AG10803 (cell line): ENCODE data around the gene NXPE3.

Source experiments
- DNase-seq: peaks from one replicate; pipeline ENCODE4 v3.0.0; 2010; ENCODE audit warnings: low read depth
- H3K4me3 ChIP-seq: 2 replicates; pipeline ENCODE4 v1.5.1; 2011; ENCODE audit warnings: mild to moderate bottlenecking, low read length, control low read depth
- TF ChIP-seq, protein P1 (sequence below): conservative IDR thresholded peaks from 2 replicates; pipeline ENCODE4 v1.5.1; 2011; ENCODE audit warnings: mild to moderate bottlenecking, low read length, control low read depth, inconsistent platforms

Gene NXPE3

GRCh38 chr3:101833446-101833974, 54.5 kb downstream of the NXPE3 start:
- TF ChIP-seq, protein P1, sequence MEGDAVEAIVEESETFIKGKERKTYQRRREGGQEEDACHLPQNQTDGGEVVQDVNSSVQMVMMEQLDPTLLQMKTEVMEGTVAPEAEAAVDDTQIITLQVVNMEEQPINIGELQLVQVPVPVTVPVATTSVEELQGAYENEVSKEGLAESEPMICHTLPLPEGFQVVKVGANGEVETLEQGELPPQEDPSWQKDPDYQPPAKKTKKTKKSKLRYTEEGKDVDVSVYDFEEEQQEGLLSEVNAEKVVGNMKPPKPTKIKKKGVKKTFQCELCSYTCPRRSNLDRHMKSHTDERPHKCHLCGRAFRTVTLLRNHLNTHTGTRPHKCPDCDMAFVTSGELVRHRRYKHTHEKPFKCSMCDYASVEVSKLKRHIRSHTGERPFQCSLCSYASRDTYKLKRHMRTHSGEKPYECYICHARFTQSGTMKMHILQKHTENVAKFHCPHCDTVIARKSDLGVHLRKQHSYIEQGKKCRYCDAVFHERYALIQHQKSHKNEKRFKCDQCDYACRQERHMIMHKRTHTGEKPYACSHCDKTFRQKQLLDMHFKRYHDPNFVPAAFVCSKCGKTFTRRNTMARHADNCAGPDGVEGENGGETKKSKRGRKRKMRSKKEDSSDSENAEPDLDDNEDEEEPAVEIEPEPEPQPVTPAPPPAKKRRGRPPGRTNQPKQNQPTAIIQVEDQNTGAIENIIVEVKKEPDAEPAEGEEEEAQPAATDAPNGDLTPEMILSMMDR = no peak
- no peak for DNase-seq
- H3K4me3 ChIP-seq = no peak overlapping the region

- no peak overlapping the region for H3K4me3 ChIP-seq
- TF ChIP-seq, protein P1 = no peak
- no peak for DNase-seq
These were observed 56.7 kb downstream of the NXPE3 start for GRCh38 chr3:101835676-101836075.

DNA sequence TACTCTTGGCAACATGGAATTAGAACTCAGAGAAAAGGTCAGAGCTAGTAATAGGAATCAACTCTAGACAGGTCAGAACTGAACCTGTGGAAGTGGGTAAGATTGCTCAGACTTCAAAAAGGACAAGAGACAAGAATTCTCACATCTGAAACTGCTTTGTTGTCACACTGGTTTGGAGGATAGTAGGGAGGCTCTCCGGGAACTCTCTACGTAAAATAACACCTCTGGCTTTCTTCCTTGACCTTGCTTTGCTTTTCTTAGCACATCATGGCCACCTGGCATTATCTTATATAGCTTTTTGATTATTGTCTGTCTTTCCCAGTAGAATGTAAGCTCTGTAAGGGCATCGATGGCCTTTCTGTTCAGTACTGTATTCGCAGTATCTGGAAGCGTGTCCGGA, 57.1 kb downstream of the NXPE3 start:
- H3K4me3 ChIP-seq = no peak overlapping the region
- TF ChIP-seq, protein P1 = no peak
- no peak for DNase-seq

DNA sequence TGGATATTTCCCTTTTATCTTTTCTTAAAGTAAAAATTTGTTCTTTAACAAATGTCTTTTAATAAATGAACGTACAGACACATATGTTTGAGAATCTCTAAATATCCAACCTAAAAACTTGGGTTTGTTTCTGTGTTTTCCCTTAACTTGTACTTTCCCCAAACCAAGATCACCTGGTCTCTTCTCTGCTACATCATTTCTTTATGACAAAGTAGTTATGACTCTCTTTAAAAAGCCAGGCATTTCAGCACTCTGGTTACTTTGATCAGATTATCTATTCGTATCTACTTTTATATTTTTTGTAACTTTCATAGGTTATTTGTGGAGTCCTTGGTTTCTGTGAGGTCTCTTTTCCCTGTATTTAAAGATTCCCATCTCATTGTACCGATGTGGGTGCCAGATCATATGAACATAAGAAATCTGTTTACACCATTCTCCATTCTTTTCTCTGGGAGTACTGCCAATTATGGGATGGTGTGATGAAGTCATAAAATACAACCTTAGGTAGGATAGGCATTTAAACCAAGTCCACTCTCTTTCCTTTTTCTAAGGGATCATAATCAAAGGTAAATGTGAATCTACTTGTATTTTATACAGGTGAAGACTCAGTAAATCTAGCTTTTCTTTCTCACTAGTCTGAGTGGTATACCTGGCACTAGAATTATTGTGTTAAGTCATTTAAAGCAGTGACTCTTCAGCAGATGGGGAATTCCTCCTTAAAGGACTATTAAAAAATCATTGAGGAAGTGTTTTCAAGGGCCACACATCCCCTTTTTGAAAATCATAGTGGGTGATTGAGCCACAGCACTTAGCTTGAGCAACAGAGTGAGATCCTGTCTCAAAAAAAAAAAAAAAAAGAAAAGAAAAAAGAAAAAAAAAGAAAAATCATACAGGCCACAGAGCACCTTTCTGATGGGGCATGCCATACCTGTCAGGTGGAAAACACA, 57.9 kb downstream of the NXPE3 start:
- TF ChIP-seq, protein P1 = no peak
- peak; percentile 61 for DNase-seq
- H3K4me3 ChIP-seq = no peak overlapping the region

DNA sequence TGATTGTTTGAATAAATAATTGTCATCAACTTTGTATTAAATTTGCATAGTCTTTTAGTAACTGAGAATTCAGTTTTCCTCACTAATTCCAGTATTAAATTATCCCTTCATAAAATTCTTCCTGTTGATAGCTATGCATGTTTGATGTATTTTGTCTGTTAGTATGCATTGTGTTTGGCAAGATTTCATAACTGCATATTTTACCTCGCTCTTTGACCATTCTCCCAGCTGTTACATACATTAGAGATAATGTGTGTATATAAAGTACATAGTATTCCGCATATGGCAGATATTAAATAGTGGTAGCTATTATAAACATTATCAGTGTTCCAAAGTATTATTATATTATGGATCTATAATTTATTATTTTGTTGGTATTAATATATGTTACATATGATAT, 59.7 kb downstream of the NXPE3 start:
- no peak for DNase-seq
- TF ChIP-seq, protein P1 = no peak

DNA sequence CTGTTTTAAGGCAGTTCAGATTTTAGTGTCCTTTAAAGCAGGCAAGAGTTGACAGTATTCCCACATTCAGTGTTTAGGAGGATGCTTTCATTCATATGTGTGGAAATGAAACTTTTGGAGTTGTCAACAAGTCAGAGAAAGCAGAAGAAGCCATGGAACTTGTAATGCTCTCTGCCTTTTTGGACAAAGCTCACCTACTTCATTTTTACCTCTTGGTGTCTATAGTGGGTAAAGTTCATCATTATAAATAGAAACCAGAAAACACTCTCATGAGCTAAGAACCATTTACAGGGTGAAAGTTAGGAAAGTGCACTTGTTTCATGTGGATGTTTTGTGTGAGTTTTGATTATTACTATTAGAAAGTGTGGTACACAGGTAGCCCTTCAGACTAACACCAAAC, 61.1 kb downstream of the NXPE3 start:
- DNase-seq = no peak
- no peak overlapping the region for H3K4me3 ChIP-seq
- TF ChIP-seq, protein P1 = no peak

More for the DNA sequence above, 59.7 kb downstream of the NXPE3 start:
- no peak overlapping the region for H3K4me3 ChIP-seq
